Mucosa of gallbladder (tissue), 1 donor: ENCODE results near the gene UBA7. TPM values are rescaled to one million over a fixed set of nuclear protein-coding genes. Genes with fewer than 3 reads are reported as not detected.
A peak's percentile ranks its signal among the peaks of the same experiment; 100 is the strongest.

ENCODE experiments used
- DNase-seq: peaks from one replicate; pipeline ENCODE4 v3.0.0-alpha.2; 2020; ENCODE audit warnings: low spot score
- total RNA-seq: library from RNA; stranded (reverse); gene quantifications from one replicate; pipeline ENCODE4 v1.2.1, GENCODE V29; 2021
- donor health status: DM: no; HTN: no; CAD: no.

The UBA7 gene
- total RNA-seq, 1 donor from 2014 or later: 122 TPM

- DNase-seq: peak; percentile 42
These were observed 7.7 kb downstream of the UBA7 start for GRCh38 chr3:49805897-49806701.

DNA sequence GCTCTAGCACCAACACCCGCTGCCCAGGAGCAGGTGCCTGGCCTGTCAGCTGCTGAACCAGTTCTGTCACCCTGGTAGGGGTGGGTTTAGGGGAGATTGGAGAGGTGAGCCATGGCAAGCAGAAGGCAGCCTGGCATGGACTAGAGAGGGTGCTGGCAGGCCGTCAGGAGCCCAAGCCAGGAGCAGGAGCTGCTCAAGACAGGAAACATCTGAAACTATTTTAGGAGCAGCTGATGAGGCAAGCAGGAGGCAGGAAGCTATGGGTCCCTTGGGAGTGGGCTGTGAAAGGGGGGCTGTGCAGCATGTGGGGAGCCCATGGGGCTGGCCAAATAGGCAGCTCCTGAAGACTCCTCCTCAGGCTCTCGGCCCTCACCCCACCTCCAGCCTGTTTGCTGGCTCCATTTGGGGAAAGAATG, 8.4 kb downstream of the UBA7 start:
- peak; percentile 76 for DNase-seq

- DNase-seq: no peak
These were observed 9.4 kb downstream of the UBA7 start for GRCh38 chr3:49804141-49805041.

DNA sequence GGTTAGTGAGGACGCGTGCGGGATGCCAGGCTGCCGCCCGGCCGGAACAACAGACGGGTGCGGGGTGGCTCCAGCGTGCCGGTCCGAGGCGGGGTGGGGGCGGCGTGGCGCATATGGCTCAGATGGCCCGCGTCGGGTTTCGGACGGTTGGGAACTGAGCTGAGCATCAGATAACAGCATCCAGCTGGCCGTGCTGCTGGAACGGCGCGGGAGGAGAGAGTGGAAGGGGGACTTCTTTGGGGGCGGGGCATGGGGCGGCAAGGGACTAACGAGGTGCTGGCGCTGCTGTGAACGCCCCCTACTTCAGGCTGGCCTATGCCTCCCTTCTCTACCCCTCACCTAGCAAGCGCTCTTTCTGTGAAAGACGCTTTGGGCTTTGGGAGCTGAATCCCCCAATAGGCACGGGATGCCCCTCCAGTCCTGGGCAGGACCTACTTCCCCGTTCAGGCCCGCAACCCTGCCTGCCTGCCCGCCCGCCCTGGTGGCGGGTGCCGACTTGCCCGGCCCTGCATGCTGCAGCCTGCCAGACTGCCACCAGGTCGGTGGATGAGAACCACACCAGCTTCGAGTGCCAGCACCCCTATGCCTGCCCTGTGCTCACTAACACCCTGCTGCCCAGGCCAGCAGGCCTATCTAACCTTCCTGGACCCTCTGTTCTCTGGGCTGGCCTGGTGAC, 10.2 kb downstream of the UBA7 start:
- no peak for DNase-seq

- DNase-seq: peak; percentile 90
These were observed 10.9 kb downstream of the UBA7 start, which contains the start of gene INKA1 for GRCh38 chr3:49802719-49803464. Gene INKA1 (plus strand): TSS chr3:49803261. CDS start chr3:49803393, 132 bp downstream.

DNA sequence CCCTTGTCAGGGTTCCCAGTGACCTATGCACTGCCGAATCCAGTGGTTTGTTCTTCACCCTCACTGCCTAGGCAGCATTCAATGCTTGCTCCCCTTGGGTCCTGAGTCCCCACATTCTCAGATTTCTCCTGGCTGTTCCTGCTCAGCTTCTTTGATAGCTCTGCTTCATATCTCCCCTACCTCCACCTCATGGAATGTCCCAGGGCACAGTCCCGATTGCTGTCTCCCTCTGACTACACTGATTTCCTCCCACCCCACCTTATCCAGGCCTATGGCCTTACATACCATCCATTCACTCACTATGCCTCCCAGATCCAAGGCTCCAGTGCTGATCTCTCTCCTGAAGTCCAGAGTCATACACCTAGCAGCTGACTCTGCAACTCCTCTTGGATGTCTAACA, 12.6 kb downstream of the UBA7 start:
- DNase-seq: no peak

- DNase-seq: no peak
These were observed 14.0 kb downstream of the UBA7 start, which contains the start of gene CDHR4 for GRCh38 chr3:49799761-49800160. Gene CDHR4 (minus strand): TSS chr3:49799873. CDS start chr3:49799812, 61 bp downstream.

DNA sequence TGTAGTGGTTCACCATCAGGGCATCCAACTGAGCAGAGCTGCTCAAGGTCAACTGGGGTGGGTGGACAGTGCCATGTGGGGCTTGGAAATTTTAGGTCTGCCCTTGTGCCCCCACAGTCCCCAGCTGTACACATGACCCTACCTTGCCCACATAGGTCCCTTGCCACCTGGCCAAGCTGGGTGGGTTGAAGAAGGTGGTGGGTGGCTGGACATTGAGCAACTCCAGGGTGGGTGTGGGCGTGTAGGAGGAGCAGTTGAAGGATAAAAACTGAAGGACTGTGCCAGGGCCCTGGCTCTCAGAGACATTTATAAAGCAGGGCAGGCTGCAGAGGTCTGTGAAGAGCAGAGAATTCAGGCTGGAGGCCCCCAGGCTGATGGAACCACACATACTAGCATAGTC, 14.6 kb downstream of the UBA7 start:
- DNase-seq: no peak

GRCh38 chr3:49794926-49795905, 18.5 kb downstream of the UBA7 start:
- DNase-seq: no peak

- no peak for DNase-seq
These were observed 19.3 kb downstream of the UBA7 start for GRCh38 chr3:49794431-49794830.

DNA sequence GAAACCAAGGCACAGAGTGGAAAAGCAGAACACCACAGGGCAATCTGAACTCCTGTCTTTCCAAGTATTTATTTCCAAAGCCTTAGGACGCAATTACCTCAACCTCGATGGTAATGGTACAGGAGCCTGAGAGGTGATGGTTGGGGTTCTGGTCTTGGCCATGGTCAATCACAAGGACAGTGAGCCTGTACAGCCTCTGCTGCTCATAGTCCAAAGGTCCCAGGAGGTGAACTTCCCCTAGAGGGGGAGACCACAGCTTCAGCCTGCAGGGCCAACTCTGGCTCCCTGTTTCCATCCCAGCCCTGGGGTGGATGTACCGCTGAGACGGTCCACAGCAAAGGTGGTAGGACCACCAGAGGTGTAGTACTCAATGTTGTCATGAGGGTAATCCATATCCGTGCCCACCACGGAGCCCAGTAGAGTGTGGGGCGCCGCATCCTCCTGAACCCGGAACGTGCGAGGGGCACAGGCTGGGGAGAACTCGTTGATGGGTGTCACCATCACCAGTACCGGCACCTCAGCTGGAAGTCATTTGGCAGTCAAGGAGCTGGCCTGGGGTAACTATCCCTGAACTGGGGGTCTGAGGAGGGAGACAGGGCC, 20.2 kb downstream of the UBA7 start:
- DNase-seq: no peak

DNA sequence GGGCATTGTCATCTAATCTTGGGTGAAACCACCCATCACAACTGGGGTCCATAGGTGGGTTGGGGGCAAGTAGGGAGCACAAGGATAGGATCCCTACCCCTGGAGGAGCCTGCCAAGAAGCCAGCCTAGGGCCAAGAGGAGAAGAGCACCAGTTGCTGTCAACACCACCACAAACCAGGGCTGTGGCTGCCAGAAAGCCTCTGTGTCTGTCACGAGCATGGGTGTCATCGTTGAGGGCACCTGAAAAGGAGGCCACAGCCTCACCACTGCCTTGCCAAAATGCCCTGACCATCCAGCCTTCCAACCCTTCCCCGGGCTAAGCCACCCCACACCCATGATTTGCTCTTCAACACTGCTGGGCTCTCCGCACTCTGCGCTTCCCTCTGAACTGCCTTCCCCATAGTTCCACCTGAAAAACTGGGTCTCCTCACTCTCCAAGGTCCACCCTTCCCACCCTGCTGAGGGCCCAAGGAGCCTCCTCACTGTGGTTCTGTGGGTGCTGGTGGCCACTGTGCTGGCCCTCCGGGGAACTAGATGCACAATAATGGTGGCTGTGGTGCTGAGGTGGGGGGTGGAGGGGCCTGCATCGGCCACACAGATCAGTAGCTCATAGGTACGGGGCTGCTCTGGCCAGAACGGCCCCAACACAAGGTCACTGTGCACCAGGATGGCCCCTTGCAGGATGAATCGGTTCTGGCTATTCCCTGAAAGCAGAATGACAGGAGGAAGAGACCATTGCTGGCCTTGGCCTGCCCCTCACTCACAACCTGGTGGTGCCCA, 21.2 kb downstream of the UBA7 start:
- DNase-seq: no peak

- no peak for DNase-seq
These were observed 22.2 kb downstream of the UBA7 start for GRCh38 chr3:49791571-49791970.

- DNase-seq: no peak
These were observed 22.9 kb downstream of the UBA7 start for GRCh38 chr3:49790626-49791411.

DNA sequence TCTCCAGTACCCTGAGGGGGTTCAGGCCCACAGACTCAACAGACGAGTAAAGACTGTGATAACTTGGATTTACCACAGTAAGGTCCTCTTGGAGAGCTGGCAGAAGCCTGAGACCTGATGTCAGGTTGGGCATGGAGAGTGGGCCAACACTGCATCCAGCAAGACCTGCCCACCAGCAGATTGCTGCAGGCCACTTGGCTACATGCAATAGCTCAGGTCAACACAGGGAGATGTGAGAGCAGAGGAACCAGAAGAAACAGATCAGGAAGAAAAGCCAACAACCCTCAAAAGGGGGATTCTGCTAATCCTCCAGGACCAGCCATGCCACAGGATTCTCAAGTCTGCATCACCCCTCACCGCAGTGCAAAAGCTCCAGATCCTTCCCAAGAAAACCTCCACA, 25.7 kb downstream of the UBA7 start:
- no peak for DNase-seq

GRCh38 chr3:49787536-49787935, 26.2 kb downstream of the UBA7 start:
- DNase-seq: no peak

GRCh38 chr3:49787182-49787464, 26.6 kb downstream of the UBA7 start:
- no peak for DNase-seq
